Gastroesophageal sphincter (tissue), 4 donors: Measurements from ENCODE around the gene CCDC85B. TPM values are rescaled to one million over a fixed set of nuclear protein-coding genes. Genes with fewer than 3 reads are reported as not detected.
A peak's percentile ranks its signal among the peaks of the same experiment; 100 is the strongest.

Source experiments
- ATAC-seq: fragments of 150-250 bp; one replicate; pipeline ENCODE4 v1.9.1; 2016; ENCODE audit warnings: mild to moderate bottlenecking, moderate library complexity
- H3K27ac ChIP-seq, 4 donors: fragments of 200-600 bp; sonication (generic) in 3 of 4; 1 replicate in 3 of 4; 2 replicates in 1 of 4; pipeline ENCODE4 v1.5.1; 2016 to 2019
- H3K27me3 ChIP-seq: fragments of 200-600 bp; sonication (generic); one replicate; pipeline ENCODE4 v1.5.1; 2019
- H3K36me3 ChIP-seq, 2 donors: fragments of 200-600 bp; sonication (generic); one replicate each; pipeline ENCODE4 v1.5.1; 2019; ENCODE audit warnings: control low read depth in 1 of 2
- H3K4me1 ChIP-seq, 3 donors: fragments of 200-600 bp; sonication (generic); 1 replicate in 2 of 3; 2 replicates in 1 of 3; pipeline ENCODE4 v1.5.1; 2016 to 2019; ENCODE audit warnings: control low read depth in 2 of 3
- H3K4me3 ChIP-seq, 2 donors: fragments of 200-600 bp; sonication (generic); one replicate each; pipeline ENCODE4 v1.5.1; 2019; ENCODE audit warnings: mild to moderate bottlenecking in 1 of 2, moderate library complexity in 1 of 2
- H3K9me3 ChIP-seq, 3 donors: fragments of 200-600 bp; sonication (generic); one replicate each; pipeline ENCODE4 v1.5.1; 2017 to 2019; ENCODE audit warnings: control low read depth in 2 of 3
- EP300 ChIP-seq: sonication (generic); formaldehyde crosslinking; IDR thresholded peaks from one replicate; pipeline ENCODE4 v1.6.1; 2017; ENCODE audit warnings: antibody characterized with exemption, mild to moderate bottlenecking
- POLR2A ChIP-seq, 2 donors: fragments of 450-650 bp; IDR thresholded peaks; one replicate each; pipeline ENCODE4 v1.6.1; 2017; ENCODE audit warnings: antibody characterized with exemption in 2 of 2, mild to moderate bottlenecking in 2 of 2, moderate library complexity in 1 of 2
- POLR2AphosphoS5 ChIP-seq: sonication (generic); formaldehyde crosslinking; IDR thresholded peaks from one replicate; pipeline ENCODE4 v1.6.1; 2017; ENCODE audit warnings: antibody characterized with exemption
- WGBS, 2 donors: methylation state at CpG; one replicate each; pipeline ENCODE4 v1.1.5; 2018; ENCODE audit warnings: low coverage in 1 of 2; 5-methylcytosine and 5-hydroxymethylcytosine counted together
- total RNA-seq, 4 donors: library from RNA; depleted of rRNA; stranded (reverse); fragments of >200 nt; gene quantifications; one replicate each; pipeline ENCODE4 v1.1.0, GENCODE V29; 2016
- TF ChIP-seq, protein P1 (sequence below), 4 experiments: fragments of 200-600 bp in 2 of 4; fragments of 450-650 bp in 2 of 4; sonication (generic) in 1 of 4; IDR thresholded peaks; one replicate each; pipeline ENCODE4 v1.5.1; 2017 to 2019; ENCODE audit warnings: antibody characterized with exemption in 4 of 4, mild to moderate bottlenecking in 2 of 4, moderate library complexity in 2 of 4

The CCDC85B gene
- total RNA-seq, 4 donors from 2014 or later, result 68.7 to 111 (median 77.7) TPM

DNA sequence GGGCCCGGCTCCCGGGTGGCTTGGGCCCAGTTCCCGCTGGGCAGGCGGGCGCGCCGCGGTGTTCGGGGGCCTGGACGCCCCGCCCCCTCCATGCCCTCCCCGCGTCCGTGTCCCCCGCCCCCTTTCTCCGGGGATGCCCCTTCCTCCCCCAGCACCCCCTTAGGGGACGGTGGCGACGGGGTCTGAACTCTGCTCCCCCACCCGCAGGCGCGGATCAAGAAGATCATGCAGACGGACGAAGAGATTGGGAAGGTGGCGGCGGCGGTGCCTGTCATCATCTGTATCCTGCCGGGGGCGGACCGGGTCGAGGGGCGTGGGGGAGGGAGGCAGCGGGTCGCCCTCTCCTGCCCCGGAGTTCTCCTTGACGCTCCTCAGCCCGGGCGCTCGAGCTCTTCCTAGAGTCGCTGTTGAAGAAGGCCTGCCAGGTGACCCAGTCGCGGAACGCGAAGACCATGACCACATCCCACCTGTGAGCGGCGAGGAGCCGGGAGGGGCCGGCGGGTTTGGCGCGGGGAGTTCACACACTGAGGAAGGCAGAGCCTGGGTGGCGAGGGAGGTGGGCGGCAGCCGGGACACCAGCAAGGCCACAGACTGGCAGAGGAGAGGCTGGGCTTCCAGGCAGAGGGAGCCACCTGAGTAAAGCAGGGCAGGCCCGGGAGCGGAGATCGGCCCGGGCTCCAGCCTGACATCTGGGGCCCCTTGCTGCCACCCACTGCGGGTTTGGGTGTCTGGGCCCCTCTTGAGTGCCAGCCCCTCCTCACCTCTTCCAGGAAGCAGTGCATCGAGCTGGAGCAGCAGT lies 29.3 kb downstream of the CCDC85B start:
- no peaks in the 10 kb centered on the region for H3K9me3 ChIP-seq
- peaks cover 0 to 42% of the 10 kb centered on the region in 2 donors for H3K36me3 ChIP-seq
- peak overlapping the region; percentile 73 to 98 (median 96) for H3K27ac ChIP-seq
- TF ChIP-seq POLR2AphosphoS5, result no peak
- TF ChIP-seq EP300, result no peak
- TF ChIP-seq POLR2A (IDR thresholded peaks at IDR 0.05), result no peak
- TF ChIP-seq, protein P1, sequence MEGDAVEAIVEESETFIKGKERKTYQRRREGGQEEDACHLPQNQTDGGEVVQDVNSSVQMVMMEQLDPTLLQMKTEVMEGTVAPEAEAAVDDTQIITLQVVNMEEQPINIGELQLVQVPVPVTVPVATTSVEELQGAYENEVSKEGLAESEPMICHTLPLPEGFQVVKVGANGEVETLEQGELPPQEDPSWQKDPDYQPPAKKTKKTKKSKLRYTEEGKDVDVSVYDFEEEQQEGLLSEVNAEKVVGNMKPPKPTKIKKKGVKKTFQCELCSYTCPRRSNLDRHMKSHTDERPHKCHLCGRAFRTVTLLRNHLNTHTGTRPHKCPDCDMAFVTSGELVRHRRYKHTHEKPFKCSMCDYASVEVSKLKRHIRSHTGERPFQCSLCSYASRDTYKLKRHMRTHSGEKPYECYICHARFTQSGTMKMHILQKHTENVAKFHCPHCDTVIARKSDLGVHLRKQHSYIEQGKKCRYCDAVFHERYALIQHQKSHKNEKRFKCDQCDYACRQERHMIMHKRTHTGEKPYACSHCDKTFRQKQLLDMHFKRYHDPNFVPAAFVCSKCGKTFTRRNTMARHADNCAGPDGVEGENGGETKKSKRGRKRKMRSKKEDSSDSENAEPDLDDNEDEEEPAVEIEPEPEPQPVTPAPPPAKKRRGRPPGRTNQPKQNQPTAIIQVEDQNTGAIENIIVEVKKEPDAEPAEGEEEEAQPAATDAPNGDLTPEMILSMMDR (IDR thresholded peaks at IDR 0.05), result no peak
- WGBS, 2 donors, result no CpG with 5 or more reads among the region's 60 CpGs
- peak; percentile 24 for ATAC-seq
- peaks cover 0 to 52% (median 42%) of the 10 kb centered on the region in 3 donors for H3K4me1 ChIP-seq
- peak overlapping the region; percentile 88 to 99 for H3K4me3 ChIP-seq
- no peaks in the 10 kb centered on the region for H3K27me3 ChIP-seq

DNA sequence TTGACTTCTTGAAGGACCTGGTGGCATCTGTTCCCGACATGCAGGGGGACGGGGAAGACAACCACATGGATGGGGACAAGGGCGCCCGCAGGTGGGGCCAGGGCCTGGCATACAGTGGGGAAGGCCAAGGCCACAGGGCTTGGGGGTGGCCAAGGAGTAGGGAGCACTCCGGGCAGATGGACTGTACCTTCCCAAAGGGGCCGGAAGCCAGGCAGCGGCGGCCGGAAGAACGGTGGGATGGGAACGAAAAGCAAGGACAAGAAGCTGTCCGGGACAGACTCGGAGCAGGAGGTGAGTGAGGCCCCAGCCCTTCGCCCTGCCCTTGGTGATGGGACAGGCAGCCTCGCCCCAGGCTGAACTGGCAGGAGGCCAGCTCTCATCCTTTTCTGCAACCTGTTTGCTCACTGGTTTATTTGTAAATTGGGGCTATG lies 29.9 kb downstream of the CCDC85B start:
- 60 to 64% methylated on average over 1 to 8 of the region's 15 CpGs for WGBS, 2 donors
- H3K9me3 ChIP-seq, result no peaks in the 10 kb centered on the region
- peak overlapping the region in 3 of 4 donors; percentile 94 to 98 (median 97) for H3K27ac ChIP-seq
- no peaks in the 10 kb centered on the region for H3K27me3 ChIP-seq
- no peak for TF ChIP-seq POLR2AphosphoS5
- TF ChIP-seq, protein P1 (IDR thresholded peaks at IDR 0.05), result no peak
- no peak for TF ChIP-seq EP300
- peak overlapping the region; percentile 88 to 99 for H3K4me3 ChIP-seq
- ATAC-seq, result no peak
- H3K36me3 ChIP-seq, result peaks cover 0 to 42% of the 10 kb centered on the region in 2 donors
- H3K4me1 ChIP-seq, result peaks cover 0 to 46% (median 37%) of the 10 kb centered on the region in 3 donors

DNA sequence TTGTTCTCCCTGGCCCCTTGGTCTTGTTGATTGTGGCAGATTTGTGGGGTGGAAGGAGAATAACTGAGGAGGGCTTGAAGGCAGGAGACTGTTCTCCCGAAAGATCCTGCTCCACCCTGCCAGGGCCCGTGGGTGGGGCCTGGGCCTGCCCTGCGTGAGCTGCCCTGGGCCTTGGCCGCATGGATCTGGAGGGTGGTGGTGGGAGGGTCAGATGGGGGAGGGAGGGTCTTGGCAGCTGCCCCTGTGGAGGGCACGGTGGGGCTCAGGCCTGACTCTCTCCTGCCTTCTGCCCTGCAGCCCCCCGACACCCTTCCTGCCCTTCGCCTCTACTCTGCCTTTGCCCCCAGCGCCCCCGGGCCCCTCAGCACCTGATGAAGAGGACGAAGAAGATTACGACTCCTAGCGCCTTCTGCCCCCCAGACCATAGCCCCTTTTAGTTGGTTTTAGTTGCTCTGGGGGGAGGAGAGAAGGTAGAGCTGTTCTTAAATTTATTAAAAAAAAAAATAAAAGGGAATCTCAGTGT lies 30.6 kb downstream of the CCDC85B start:
- no peaks in the 10 kb centered on the region for H3K9me3 ChIP-seq
- H3K27ac ChIP-seq, result peak overlapping the region in 1 of 4 donors; percentile 94
- 70% methylated on average over 2 of the region's 12 CpGs; no CpG with 5 or more reads in 1 of the 2 donors for WGBS, 2 donors
- peak overlapping the region in 1 of 2 donors; percentile 99 for H3K4me3 ChIP-seq
- peaks cover 0 to 38% (median 31%) of the 10 kb centered on the region in 3 donors for H3K4me1 ChIP-seq
- TF ChIP-seq POLR2A (IDR thresholded peaks at IDR 0.05) (no peak), EP300 (no peak), POLR2AphosphoS5 (no peak)
- TF ChIP-seq, protein P1 (IDR thresholded peaks at IDR 0.05), result no peak
- no peaks in the 10 kb centered on the region for H3K27me3 ChIP-seq
- peaks cover 0 to 42% of the 10 kb centered on the region in 2 donors for H3K36me3 ChIP-seq
- ATAC-seq, result no peak

DNA sequence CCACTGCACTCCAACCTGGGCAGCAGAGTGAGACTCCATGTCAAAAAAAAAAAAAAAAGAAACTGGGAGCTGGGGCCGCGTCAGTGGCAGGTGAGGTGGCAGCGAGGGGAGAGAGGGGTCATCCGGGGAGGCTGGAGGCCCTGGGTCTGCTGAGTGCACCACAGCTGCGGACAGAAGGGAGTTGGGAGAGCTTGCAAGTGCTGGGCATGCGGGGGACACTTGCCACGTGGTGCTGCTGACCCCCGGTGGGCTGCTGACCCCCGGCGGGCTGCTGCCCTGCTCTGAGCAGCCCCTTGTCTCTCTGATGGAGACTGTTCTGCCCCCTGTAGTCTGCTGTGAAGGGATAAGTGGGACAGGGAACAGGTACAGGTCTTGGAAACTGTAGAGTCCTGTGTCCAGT lies 31.4 kb downstream of the CCDC85B start:
- Histone ChIP-seq H3K27ac (no peak overlapping the region), H3K4me3 (no peak overlapping the region), H3K36me3 (peaks cover 0 to 40% of the 10 kb centered on the region in 2 donors), H3K27me3 (no peaks in the 10 kb centered on the region), H3K4me1 (peaks cover 0 to 31% (median 24%) of the 10 kb centered on the region in 3 donors), H3K9me3 (no peaks in the 10 kb centered on the region)
- TF ChIP-seq POLR2AphosphoS5, result no peak
- TF ChIP-seq POLR2A (IDR thresholded peaks at IDR 0.05), result no peak
- TF ChIP-seq, protein P1 (IDR thresholded peaks at IDR 0.05), result no peak
- TF ChIP-seq EP300, result no peak
- WGBS, 2 donors, result 83 to 91% methylated on average over 4 to 7 of the region's 10 CpGs
- no peak for ATAC-seq
